NCI-H1694 treated with DMSO at 0.1 percent for 48 hours (cell line): ENCODE results near the gene TMPRSS9.
"Not testable (repeated sequence)": the region's sequence is repeated elsewhere in the genome, so short reads cannot be mapped to it uniquely, and the experiment has no call there.

Experiments used
- DNase-seq: peaks from one replicate; lab custom pipeline; 2025; lab: John Stamatoyannopoulos, UW

The TMPRSS9 gene

DNA sequence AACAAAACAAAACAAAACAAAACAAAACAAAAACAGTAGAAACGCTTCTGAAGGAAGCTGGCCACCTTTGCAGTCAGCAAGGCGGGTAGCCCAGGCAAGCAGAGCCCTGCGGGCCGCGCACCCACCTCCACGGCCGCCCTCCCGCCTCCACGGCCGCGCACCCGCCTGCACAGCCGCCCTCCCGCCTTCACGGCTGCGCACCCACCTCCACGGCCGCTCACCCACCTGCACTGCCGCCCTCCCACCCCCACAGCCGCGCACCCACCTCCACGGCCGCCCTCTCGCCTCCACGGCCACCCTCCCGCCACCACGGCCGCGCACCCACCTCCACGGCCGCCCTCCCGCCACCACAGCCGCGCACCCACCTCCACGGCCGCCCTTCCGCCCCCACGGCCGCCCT lies 76.3 kb downstream of the TMPRSS9 start:
- no peak for DNase-seq

GRCh38 chr19:2436926-2437325 lies 76.9 kb downstream of the TMPRSS9 start:
- no peak for DNase-seq

- no peak for DNase-seq
These were observed 78.1 kb downstream of the TMPRSS9 start for GRCh38 chr19:2438178-2438577.

DNA sequence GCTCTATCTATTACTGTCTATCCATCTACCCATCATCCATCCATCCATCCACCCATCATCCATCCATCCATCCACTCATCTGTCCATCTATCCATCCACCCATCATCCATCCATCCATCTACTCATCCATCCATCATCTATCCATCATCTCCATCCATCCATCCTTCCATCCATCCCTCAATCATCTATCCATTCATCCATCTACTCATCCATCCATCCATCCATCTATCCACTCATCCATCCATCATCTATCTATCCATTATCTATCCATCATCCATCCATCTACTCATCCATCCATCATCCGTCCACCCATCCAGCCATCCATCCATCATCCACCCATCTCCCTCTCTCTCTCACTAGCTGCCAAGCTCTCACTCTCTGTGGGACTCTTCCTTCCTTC lies 80.5 kb downstream of the TMPRSS9 start:
- no peak for DNase-seq

DNA sequence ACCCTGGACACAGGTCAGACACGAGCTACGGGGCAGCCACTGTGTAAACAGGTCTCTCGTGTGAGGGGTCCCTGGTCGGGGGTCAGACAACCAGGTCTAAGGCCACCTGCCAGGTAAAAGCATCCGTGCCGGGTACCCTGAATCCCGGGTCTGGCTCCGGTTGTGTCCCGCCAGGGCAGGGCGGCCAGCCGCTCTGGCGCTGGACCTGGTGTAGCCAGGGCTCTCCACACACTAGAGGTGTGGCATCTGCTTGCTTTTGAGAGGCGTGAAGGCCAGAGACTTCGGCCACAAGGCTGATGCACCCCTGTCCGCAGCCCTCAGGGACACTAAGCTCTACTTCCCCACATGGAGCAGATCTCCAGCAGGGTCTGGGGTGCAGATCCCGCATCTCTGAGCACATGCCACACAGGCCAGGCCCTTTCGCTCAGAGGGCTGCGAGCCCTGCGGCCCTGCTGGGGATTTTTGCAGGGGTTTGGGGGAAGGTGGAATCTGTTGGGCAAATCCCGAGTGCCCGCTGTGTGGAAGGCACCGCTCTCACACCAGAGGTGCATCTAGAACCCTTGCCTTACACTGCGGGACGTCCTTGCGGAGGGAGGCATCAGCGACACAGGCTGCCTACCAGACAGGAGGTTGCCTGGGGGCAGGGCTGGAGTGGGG lies 81.2 kb downstream of the TMPRSS9 start:
- no peak for DNase-seq

DNA sequence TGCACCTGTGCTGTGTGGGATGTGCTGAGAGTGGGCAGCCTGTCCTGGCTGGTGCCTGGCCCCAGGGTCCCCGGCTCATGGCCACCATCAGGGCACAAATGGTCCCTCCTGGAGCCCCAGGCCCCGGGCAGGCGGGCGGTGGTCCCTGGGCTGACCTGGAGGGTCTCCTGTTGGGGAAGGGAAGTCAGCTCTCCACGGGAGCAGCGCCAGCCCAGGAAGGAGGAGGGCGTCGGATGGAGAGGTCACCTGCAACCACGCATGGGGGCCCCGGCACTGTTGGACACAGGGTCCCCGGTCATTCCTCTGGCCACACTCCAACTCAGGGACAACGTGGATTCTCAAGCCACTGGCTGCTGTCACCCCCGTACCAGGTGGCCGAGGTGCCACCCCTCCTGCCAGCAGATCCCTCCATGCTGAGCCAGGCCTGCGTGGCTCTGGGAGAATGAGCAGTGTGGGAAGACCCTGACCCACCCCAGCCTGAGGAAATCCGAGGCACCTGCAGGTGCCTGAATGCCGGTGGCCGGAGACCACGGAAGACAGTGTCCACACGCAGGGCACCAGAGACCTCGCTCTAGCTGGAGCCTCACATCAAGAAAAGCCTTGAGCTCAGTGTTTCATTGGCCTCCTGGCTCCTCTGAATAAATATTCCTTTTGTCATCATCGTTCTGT lies 83.2 kb downstream of the TMPRSS9 start:
- DNase-seq: no peak

- DNase-seq: no peak
These were observed 83.7 kb downstream of the TMPRSS9 start for GRCh38 chr19:2443785-2444182.

DNA sequence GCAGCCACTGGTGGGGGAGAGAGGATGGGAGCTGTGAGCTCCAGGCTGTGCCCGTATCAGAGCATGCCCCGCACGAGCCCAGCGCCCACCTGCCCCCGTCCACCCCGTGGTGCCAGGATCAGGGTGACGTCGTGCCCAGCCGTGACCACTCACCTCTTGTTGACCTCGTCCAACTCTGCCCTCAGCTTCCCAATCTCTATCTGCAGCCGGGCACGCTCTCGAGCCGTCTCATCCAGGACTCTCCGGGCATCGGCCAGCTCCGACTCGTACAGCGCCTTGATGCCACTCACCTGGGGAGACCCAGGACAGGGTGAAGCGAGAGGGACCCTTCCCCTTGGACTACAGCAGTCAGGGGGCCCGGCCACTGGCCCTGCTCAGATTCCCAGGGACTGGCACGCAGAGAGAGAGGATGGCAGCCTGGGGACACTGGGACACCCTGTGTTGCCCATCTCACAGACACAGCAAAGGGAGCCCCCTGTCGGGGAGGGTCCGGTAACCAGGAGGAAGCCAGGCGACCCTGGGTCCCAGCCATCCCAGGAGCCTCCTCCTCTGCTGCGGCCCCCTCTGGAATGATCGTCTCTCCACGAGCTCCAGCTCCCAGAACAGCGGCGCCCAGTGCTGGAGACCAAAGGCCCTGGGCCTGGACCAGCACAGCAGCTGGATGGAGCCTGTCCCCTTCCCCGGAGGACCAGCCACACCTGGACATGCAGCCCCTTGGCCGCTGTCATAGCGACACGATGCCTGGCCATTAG lies 84.4 kb downstream of the TMPRSS9 start:
- DNase-seq: no peak

DNA sequence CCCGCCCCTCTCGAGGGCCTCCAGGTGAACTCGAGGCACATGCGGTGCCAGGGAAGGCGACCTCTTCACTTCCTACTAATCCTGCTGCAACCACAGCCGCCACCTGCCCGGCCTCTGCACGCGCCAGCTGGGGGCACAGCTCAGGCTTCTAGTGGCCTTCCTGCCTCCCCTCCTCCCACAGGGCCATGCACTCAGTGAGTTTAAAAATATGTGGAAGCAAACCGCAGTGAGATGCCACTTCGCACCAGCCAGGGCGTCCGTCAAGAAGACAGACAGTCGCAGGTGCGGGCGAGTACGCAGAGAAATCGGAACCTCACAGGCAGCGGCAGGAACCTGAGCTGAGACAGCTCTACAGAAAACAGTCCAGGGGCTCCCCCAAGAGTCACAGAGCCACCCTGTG lies 86.3 kb downstream of the TMPRSS9 start:
- no peak for DNase-seq

DNA sequence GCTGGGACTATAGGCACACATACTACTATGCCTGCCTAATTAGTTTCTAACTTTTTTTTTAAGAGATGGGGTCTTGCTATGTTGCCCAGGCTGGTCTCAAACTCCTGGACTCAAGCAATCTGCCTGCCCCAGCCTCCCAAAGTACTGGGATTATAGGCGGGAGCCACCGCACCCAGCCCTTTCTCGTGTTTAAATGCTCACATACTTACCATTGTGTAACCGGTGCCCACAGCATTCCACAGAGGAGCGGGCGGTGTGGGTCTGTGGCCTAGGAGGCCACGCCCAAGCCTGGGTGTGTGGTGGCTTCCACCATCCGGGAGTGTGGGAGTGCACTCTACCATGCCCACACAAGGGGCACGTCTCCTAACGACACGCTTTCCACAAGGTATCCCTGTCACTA lies 89.0 kb downstream of the TMPRSS9 start:
- no peak for DNase-seq

- DNase-seq: no peak
These were observed 91.1 kb downstream of the TMPRSS9 start for GRCh38 chr19:2451138-2451537.

- no peak for DNase-seq
These were observed 91.7 kb downstream of the TMPRSS9 start for GRCh38 chr19:2451741-2452140.

DNA sequence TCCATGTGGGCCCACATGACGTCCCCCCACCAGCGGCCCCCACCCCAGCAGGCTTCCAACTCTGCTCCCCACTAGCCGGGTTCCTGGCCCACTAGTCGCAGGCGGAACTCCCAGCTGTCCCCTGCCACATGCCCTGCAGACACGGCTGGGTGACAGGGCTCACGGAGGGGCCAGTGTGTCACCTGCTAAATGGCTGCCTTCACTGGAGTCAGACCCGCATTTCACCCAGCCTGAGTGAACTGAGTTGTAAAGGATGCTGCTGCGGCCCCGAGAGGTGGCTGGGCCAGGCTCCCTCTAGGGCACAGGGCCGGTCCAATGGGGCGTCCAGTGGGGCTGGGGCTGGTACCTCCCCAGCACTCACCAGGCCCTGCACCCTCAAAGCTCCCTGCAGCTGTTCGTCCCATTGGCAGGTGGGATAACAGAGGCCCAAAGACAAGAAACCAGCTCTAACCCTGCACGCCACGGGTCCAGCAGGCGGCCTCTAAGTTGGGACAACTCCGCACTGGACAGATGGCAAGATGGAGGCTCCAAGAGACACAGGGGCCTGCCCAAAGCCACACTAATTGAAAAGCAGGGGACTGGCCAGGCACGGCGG lies 93.5 kb downstream of the TMPRSS9 start:
- DNase-seq: no peak

DNA sequence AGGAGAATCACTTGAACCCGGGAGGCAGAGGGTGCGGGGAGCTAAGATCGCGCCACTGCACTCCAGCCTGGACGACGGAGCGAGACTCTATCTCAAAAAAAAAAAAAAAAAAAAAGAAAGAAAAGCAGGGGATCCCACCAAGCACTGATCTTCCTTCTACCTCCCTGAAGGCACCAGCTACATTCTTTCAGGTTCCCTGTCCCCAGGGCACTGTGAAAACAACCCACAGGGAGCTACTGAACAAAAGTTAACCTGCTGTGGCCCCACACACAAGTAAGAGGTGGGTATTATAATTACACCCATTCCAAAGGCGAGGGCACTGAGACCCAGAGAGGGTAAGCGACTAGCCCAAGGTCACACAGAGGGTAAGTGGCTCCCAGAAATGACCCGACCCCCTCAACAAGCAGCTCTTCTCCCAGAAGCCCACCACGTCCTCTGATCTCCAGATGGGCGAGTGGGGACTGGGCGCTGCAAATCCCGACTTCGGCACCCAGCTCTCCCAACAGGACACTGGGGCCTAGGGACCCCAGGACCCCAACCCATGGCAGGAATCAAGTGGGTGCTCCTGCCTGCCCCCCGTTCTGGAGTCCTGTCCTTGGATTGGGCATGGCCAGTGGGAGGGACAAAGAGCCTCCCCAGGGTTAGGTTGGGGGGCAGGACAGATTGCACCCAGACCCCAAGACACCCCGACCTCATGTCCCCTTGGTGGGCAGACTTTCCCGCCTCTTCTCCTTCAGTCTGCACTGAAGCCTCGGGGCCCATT lies 94.3 kb downstream of the TMPRSS9 start:
- no peak for DNase-seq

GRCh38 chr19:2454962-2455850 lies 95.1 kb downstream of the TMPRSS9 start:
- DNase-seq: no peak

GRCh38 chr19:2455851-2456570 lies 95.9 kb downstream of the TMPRSS9 start:
- no peak for DNase-seq

GRCh38 chr19:2457394-2458037 lies 97.5 kb downstream of the TMPRSS9 start:
- DNase-seq: no peak

DNA sequence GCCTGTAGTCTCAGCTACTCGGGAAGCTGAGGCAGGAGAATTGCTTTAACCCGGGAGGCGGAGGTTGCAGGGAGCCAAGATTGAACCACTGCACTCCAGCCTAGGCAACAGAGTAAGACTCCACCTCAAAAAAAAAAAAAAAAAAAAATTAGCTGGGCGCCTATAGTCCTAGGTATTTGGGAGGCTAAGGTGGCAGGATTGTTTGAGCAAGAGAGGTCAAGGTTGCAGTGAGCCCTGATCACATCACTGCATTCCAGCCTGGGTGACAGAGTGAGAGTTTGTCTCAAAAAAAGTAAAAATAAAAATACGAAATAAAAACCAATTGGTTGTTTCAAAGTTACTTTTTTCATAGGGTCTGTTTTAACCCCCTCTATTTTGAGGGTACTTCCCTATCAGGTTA lies 98.0 kb downstream of the TMPRSS9 start:
- DNase-seq: no peak

- not testable (repeated sequence) for DNase-seq
These were observed 98.7 kb downstream of the TMPRSS9 start for GRCh38 chr19:2458776-2459175.

DNA sequence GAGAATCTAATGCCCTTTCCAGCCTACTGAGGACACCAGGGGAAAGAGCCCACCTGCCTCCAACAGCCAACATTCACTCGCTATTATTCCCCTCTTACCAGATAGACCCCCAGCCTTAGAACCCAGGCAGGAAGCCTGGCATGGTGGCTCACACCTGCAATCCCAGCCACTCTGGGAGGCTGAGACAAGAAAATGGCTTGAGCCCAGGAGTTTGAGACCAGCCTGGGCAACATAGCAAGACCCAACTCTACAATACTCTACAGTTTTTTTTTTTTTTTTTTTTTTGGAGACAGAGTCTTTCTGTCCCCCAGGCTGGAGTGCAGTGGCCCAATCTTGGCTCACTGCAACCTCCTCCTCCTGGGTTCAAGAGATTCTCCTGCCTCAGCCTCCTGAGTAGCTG lies 100.2 kb downstream of the TMPRSS9 start:
- no peak for DNase-seq
